AG08395 (cell line): ENCODE data around the gene ABHD6.
"Not testable (repeated sequence)": the region's sequence is repeated elsewhere in the genome, so short reads cannot be mapped to it uniquely, and the experiment has no call there.

Experiments
- DNase-seq: peaks from one replicate; pipeline ENCODE4 v3.0.0; 2012; ENCODE audit warnings: mixed read lengths, low spot score

Gene ABHD6

DNA sequence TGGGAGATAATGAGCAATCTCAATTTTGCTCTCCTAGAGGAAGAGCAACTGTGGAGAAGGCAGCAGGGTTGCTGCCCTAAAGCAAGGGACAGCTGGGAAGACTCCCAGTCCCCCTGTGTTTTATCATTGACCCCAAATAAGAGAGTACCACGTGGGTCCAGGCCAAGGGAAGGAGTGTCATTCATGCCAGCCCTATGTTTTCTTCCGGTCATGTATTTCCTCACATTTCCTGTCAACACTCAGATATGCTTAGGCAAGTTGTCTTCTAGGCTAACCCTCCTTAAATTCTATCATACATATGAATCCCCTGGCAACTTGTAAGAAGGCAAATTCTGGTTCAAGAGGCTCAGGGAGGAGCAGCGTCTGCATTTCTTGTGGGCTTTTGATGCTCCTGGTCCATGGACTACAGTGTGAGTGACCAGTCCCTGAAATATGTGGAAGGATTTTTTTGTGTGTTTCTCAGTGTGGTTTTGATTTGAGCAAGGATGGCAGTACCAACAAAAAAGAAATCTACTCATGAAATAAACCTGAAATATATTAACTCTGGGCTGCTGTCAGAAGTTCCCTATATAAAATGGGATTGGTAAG, 36.5 kb downstream of the ABHD6 start:
- peak; percentile 47 for DNase-seq

DNA sequence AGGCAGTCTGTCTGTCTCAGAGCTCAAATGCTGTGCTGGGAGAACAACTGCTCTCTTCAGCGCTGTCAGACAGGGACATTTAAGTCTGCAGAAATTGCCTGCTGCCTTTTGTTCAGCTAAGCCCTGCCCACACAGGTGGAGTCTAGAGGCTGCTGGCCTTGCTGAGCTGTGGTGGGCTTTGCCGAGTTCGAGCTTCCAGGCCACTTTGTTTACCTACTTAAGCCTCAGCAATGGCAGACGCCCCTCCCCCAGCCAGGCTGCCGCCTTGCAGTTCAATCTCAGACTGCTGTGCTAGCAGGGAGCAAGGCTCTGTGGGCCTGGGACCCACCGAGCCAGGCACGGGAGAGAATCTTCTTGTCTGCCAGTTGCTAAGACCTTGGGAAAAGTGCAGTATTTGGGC, 43.5 kb downstream of the ABHD6 start:
- DNase-seq: no peak

DNA sequence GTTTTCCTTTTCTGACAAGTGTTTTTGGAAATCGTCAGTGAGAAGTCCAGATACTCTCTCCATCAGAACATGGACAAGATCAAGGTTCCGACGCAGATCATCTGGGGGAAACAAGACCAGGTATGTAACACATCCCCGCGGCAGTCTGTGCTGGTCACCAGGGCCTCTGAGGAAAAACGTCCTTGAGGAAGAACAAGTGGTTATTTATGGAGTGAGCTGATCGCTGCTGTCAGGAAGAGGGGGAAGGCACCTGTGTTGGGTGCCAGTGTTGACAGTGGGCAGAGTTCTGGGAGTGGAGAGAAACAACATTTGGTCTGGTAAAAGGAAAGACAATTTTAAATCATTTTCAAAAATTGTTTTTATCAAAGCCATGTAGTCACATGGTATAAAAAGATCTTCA, 47.7 kb downstream of the ABHD6 start:
- no peak for DNase-seq

DNA sequence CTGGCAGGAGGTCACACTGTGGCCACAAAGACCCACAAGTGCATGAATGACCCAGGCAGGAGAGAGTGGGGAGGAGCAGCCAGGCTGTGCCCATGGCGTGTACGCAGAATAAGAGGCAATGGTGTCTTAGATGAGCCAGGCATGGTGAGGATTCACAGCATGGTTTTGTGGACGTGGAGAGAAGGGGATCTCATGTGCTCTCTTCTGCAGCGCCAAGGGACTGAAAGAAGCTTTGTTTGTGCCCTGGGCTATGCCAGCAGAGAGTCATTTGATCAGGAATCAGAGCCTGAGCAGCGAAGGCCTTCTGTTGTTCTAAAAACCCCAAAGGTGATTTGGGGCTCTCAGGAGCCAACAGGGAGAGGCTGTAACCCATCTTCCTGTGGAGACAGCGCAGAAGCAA, 49.8 kb downstream of the ABHD6 start:
- DNase-seq: no peak

DNA sequence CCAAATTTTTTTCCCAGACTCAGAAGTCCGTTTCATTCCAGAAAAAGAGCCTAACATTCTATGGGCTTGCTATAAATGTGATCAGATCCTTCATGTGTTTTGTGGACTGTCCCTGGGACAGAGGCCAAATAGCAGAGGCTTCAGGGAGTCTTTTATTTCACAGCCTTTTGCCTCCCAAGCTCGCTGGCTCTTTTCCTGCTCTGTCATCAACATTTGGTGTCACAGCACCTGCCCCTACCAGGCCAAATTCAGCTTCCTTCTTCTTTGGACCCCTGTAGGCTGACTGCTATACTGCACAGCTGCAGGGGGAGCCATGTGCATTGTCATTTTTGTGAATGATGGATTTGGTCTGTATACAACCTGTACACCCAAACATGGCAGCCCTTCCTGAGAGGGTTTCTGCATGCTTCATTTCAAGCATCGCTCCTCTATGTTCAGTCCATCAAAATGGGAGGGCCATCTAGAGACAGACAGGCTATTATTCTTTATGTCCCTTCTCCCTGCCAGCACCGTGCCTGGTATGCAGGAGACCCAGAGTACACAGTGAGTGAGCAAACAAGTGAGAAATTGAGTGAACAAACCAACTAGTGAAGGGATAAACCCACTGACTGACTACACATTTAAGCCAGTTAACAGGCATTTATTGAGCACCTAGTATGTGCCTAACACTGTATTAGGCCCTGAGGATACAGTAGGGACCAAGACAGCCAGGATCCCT, 50.6 kb downstream of the ABHD6 start:
- DNase-seq: no peak

DNA sequence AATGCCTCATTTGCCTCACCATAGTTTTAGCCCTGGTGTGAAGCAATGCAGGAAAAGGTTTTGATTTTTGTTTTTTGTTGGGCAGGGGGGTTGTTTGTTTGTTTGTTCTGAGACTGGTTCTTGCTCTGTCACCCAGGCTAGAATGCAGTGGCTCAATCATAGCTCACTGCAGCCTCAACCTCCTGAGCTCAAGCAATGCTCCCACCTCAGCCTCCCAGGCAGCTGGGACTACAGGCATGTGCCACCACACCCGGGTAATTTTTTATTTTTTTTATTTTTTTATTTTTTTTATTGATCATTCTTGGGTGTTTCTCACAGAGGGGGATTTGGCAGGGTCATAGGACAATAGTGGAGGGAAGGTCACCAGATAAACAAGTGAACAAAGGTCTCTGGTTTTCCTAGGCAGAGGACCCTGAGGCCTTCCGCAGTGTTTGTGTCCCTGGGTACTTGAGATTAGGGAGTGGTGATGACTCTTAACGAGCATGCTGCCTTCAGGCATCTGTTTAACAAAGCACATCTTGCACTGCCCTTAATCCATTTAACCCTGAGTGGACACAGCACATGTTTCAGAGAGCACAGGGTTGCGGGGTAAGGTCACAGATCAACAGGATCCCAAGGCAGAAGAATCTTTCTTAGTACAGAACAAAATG, 51.5 kb downstream of the ABHD6 start:
- DNase-seq: not testable (repeated sequence)

DNA sequence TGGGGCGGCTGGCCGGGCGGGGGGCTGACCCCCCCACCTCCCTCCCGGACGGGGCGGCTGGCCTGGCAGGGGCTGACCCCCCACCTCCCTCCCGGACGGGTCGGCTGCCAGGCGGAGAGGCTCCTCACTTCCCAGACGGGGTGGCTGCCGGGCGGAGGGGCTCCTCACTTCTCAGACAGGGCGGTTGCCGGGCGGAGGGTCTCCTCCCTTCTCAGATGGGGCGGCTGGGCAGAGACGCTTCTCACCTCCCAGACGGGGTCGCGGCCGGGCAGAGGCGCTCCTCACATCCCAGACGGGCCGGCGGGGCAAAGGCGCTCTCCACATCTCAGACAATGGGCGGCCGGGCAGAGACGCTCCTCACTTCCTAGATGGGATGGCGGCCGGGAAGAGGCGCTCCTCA, 52.9 kb downstream of the ABHD6 start:
- DNase-seq: not testable (repeated sequence)

DNA sequence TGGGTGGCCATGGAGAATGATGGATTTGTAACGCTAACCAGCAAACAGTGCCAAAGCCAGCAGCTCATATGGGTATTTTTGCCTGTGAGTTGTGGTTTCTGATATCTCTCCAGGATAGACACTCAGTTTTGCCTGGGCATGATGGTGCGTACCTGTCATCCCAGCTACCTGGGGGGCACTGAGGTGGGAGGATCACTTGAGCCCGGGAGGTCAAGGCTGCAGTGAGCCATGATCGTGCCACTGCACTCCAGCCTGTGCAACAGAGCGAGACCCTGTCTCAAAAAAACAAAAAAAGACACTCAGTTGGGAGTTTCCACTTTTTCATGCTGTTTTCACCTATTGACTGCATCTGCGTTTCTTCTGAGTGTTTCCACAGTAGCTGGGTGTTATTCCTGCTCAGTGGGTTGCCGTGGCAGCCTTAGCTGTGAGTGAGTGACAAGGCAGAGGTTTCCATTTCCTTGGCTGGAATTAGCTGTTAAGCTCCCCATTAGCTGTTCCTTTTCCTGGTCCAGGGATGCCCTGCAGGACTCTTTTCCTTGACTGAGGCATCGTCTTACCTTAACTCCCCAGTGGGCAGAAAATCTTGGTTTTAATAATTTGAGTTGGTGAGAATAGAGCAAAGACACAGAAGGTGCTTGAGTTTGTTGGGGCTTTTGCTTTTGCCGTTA, 54.2 kb downstream of the ABHD6 start:
- no peak for DNase-seq

DNA sequence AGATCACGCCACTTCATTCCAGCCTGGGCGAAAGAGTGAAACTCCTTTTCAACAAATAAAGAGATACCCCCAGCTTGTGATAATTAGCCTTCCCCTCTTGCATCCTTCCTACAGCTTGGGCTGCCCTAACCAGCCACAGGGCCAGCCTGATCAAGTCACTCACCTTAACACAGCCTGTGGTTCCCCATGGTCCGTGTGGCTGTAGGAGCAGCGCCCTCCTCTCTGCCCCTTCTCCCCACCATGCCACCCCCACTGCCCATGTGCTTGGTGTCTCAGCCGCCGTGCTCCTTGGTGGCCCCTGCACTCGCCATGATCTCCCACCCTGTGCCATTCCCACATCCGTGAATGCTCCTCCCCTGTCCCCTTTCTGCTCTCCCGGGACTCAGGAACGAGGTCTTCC, 55.3 kb downstream of the ABHD6 start:
- DNase-seq: no peak

DNA sequence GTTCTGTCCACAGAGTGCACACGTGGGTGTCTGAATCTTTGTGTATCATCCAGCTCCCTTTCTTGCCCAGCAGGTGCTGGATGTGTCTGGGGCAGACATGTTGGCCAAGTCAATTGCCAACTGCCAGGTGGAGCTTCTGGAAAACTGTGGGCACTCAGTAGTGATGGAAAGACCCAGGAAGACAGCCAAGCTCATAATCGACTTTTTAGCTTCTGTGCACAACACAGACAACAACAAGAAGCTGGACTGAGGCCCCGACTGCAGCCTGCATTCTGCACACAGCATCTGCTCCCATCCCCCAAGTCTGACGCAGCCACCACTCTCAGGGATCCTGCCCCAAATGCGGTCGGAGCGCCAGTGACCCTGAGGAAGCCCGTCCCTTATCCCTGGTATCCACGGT, 55.9 kb downstream of the ABHD6 start:
- no peak for DNase-seq

DNA sequence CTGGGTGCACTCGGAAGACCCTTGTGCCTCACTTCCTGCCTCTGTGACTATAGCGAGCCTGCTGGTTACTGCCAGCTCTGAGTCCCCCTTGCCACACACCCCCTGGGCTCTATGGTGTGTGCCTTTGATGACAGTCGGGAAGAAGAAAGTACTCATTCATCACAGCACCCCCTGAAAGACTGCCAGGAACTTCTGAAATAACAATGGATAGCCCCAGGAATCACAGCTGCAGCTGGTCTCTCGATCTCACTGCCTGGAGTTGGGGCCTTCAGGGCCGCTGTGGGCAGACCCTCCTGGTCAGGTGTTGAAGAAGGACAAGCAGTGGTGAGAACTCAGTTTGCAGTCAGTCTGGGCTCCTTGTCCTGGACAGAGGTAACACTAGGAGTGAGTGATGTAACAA, 58.7 kb downstream of the ABHD6 start:
- no peak for DNase-seq

DNA sequence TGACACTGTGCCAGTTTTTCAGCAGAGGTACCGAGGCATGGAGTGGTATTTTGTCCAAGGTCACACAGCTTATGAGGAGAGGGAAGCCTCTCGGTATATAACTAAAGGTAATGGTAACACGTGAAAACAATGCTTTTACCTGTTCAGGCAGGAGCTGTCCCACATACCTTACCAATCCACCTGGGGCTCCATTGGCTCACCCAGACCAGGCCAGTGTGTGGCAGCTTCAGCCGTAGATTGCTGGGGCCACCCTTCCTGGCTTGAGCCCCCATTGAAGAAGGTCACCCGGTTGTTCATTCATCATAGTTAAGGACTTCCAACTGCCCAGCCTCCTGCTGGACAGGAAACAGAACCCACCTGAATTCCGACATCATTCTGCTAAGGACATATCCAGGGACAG, 59.3 kb downstream of the ABHD6 start:
- no peak for DNase-seq

DNA sequence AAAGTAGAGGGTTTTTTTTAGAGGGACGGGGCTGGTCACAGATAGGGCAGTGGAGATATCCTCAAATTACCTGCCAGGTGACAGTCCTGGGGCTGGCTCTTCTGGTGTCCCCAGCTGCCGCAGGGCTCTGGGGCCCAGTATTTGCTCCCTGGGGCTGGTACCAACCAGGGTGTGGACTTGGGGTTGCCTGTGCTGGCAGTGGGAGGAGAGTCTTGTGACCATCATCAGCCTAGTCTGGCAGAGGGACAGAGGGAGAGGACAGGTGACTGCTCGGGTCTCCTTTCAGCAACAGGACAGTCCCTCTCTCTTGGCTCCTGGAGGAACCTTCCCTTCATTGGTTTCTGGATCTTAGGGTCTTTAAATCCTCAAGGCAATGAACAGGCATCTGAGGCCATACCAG, 60.6 kb downstream of the ABHD6 start:
- DNase-seq: no peak

DNA sequence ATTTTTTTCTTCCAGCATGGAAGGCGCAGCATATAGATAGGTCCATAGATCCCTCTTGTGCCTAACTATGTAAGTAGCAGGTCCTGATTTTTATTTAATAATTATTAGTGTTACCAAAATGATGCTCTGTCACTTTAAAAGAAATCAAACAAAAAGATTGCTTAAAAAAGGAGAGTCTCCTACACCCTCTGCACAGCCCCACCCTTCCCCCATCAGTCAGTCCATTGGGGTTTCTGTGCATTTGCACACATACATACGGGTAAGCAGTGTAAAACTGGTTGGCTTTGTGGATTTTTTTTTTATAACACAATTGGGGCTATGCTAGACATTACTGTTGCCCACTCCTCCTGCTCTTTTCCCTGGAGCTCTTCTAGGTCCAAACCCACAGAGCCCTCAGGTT, 61.5 kb downstream of the ABHD6 start:
- DNase-seq: no peak

DNA sequence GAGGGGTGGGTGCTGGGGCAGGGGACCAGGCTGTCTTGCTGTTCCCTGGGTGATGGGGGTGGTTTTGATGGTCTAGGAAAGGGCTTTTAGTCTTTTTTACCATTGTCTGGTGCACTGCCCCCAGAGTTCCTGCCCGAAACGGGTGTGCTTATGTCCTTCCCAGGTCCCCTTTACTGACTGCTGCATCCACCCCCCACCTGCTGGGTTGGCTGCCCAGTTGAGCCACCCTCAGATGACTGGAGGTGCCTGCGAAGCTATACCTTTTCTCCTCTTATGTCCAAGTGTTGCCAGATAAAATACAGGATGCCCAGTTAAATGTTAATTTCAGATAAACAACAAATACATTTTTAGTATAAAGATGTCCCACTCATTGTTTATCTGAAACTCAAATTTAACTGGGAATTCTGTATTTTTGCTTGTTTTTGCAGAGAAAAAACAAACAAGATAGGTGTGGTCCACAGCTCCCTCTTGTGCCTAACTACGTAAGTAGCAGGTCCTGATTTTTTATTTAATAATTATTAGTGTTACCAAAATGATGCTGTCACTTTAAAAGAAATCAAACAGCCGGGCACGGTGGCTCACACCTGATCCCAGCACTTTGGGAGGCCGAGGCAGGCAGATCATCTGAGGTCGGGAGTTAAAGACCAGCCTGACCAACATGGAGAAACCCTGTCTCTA, 62.4 kb downstream of the ABHD6 start:
- peak; percentile 46 for DNase-seq

DNA sequence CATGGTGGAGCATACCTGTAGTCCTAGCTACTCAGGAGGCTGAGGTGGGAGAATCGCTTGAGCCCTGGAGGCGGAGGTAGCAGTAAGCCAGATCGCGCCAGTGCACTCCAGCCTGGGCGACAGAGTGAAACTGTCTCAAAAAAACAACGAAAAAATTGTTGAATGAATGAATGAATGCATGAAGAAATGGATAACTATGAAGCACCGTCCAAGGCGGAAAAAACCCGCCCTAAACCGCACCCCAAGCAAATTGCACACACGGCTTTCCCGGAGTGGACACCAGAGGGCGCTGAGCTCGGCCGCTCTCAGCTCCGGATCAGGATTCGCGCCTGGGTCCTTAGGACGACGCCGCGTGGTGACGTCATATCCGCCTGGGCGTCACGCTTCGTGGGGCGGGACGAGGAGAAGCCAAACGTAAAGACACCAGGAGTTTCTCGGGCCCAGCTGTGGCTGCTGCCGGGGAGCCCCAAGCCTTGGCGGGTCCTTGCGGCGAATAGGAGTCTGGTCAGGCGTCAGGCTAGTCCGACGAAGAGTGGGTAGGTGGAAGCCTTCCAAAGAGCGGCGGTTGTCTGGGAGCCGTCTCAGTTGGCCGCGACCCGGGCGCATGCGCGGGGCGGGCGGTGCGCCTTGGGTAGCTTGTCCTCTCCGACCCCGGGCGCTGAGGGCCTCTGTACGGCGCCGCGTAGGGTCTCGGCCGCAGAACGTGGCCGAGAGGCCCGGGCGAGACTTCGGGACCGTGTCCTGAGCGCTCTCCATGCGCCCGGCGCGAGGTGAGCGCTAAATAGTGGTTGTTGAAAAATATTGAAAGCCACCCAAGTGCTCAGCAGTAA, 68.5 kb downstream of the ABHD6 start, which contains the start of the genes HTD2 and RPP14:
HTD2 (plus strand) TSS at position 639 of the 830 bp plus-strand sequence. CDS start 11,094 bp downstream, outside the sequence.
RPP14 (plus strand) TSS at position 364 of the 830 bp plus-strand sequence. CDS start 4,085 bp downstream, outside the sequence.
- DNase-seq: peak; percentile 98

DNA sequence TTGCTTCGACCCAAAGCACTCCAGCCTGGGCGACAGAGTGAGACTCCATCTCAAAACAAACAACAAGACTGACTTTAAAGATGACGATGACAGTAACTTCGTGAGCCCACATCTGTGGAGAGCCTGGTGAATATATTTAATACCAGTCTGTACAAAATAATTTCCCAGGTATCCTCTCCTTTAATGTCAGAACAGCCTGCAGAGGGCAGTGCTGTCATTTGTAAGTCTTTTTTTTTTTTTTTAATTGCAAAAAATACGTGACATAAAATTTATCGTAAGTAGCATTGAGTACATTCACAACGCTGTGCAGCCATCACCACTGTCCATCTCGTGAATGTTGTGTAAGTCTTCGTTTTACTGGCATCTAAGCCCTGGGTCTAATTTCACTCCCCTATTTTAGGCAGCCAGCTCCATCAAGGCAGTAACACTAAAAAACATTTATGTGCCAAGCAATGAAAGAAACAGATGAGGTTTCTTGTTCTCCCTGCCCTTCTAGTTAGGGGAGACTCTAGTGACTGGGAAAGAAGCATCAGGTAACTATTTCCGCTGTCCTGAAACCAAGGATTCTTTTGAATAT, 70.1 kb downstream of the ABHD6 start:
- peak; percentile 49 for DNase-seq

DNA sequence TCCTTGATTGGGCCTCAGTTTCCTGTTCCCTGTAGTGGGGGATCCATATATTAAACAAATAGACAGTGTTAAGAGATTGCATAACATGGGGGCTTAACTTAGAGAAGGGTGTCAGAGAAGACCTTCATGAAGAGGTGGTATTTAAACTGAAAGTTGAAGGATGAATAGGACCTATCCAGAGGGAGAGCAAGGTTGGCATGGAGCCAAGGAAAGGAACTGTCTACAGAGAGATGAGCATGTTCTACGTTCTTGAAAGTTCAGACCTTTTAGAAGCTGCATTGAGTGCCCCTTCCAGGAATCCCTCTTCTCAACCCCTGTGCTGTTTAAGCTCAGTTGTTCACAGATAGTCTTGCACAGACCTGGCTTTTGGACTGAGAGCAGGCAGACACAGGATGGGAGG, 71.1 kb downstream of the ABHD6 start:
- no peak for DNase-seq

DNA sequence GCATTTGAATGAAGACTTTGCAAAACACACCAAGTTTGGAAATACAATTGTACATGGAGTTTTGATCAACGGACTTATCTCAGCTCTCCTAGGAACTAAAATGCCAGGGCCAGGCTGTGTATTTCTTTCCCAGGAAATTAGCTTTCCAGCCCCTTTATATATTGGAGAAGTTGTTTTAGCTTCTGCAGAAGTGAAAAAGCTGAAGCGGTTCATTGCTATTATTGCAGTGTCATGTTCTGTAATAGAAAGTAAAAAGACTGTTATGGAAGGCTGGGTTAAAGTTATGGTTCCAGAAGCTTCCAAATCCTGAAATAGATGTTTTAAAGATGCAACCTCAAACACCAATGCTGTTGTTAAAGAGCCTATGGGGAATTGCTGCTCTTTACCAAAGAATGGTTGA, 80.2 kb downstream of the ABHD6 start:
- DNase-seq: no peak

DNA sequence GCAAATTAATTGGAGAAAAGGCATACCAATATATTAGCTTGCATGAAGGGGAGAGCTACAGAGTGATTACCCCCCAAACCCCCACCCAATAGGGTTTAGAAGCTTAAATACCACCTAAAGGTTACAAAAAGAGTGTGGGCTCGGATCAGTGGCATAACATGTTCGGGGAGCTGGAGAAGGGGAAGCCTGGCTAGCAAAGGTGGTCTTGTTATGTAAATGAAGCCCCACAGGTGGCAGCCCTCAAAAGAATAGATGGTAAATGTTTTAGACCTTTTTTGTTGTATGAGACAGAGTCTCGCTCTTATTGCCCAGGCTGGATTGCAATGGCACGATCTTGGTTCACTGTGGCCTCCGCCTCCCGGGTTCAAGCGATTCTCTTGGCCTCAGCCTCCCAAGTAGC, 84.2 kb downstream of the ABHD6 start:
- DNase-seq: no peak

DNA sequence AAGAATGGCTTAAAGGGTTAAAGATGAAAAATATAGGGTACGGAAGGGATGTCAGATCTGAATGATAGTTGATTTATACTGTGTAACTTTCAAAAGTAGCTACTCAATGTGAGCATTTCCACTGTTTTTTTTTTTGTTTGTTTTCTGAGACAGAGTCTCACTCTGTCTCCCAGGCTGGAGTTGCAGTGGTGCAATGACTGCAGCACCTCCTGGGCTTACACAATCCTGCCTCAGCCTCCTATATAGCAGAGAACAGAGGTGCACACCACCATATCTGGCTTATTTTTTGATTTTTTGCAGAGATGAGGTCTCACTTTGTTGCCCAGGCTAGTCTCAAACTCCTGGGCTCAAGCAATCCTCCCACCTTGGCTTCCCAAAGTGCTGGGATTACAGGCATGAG, 85.2 kb downstream of the ABHD6 start:
- DNase-seq: no peak
